SK-N-SH treated with all-trans-retinoic acid at 6 μM for 48 hours (cell line): ENCODE measurements around the gene SUFU.

Experiments used
- ATAC-seq: fragments of 200-7000 bp; cut with Tn5 transposase; 3 replicates; pipeline ENCODE4 v1.9.1; 2020; ENCODE audit warnings: mild to moderate bottlenecking, moderate library complexity
- ARNTL ChIP-seq: fragments of 450-650 bp; formaldehyde crosslinking; IDR thresholded peaks from 2 replicates; pipeline ENCODE4 v1.5.0; 2020; ENCODE audit warnings: low read depth, mild to moderate bottlenecking, moderate library complexity, borderline replicate concordance
- BACH2 ChIP-seq: fragments of 250-450 bp; sonication (Bioruptor Pico); IDR thresholded peaks from 2 replicates; pipeline ENCODE4 v1.9.0; 2021; ENCODE audit warnings: mild to moderate bottlenecking, borderline replicate concordance
- CSDC2 ChIP-seq: fragments of 250-450 bp; sonication (Bioruptor Pico); IDR thresholded peaks from 2 replicates; pipeline ENCODE4 v1.5.0; 2020; ENCODE audit warnings: mild to moderate bottlenecking, moderate library complexity
- CSRNP3 ChIP-seq: fragments of 250-450 bp; sonication (Bioruptor Pico); IDR thresholded peaks from 2 replicates; pipeline ENCODE4 v1.5.1; 2021; ENCODE audit warnings: mild to moderate bottlenecking, moderate library complexity
- GLIS3 ChIP-seq: fragments of 250-450 bp; sonication (Bioruptor Pico); IDR thresholded peaks from 2 replicates; pipeline ENCODE4 v1.5.0; 2020; ENCODE audit warnings: mild to moderate bottlenecking, moderate library complexity
- PATZ1 ChIP-seq: fragments of 250-450 bp; sonication (Bioruptor Pico); IDR thresholded peaks from 2 replicates; pipeline ENCODE4 v1.8.0; 2020; ENCODE audit warnings: mild to moderate bottlenecking, moderate library complexity, borderline replicate concordance
- POU6F1 ChIP-seq: fragments of 250-450 bp; sonication (Bioruptor Pico); IDR thresholded peaks from 2 replicates; pipeline ENCODE4 v1.8.0; 2021; ENCODE audit warnings: low read depth, mild to moderate bottlenecking, moderate library complexity, borderline replicate concordance
- RARB ChIP-seq: fragments of 250-450 bp; sonication (Bioruptor Pico); IDR thresholded peaks from 2 replicates; pipeline ENCODE4 v1.8.0; 2021; ENCODE audit warnings: mild to moderate bottlenecking, moderate library complexity
- TCF4 ChIP-seq: fragments of 250-450 bp; sonication (Bioruptor Pico); IDR thresholded peaks from 2 replicates; pipeline ENCODE4 v1.8.0; 2021; ENCODE audit warnings: mild to moderate bottlenecking, moderate library complexity, borderline replicate concordance
- TOX ChIP-seq: fragments of 250-450 bp; sonication (Bioruptor Pico); IDR thresholded peaks from 2 replicates; pipeline ENCODE4 v1.8.0; 2021; ENCODE audit warnings: mild to moderate bottlenecking, moderate library complexity, borderline replicate concordance
- ZC3H10 ChIP-seq: fragments of 250-450 bp; sonication (Bioruptor Pico); IDR thresholded peaks from 2 replicates; pipeline ENCODE4 v1.5.1; 2021; ENCODE audit warnings: mild to moderate bottlenecking, moderate library complexity
- ZFP30 ChIP-seq: fragments of 450-650 bp; formaldehyde crosslinking; IDR thresholded peaks from 2 replicates; pipeline ENCODE4 v1.5.0; 2022; ENCODE audit warnings: mild to moderate bottlenecking, moderate library complexity
- ZNF565 ChIP-seq: fragments of 450-650 bp; formaldehyde crosslinking; conservative IDR thresholded peaks from 2 replicates; pipeline ENCODE4 v1.5.0; 2020; ENCODE audit warnings: low read depth, mild to moderate bottlenecking, moderate library complexity
- ZNF70 ChIP-seq: fragments of 450-650 bp; formaldehyde crosslinking; IDR thresholded peaks from 2 replicates; pipeline ENCODE4 v1.5.0; 2020; ENCODE audit warnings: mild to moderate bottlenecking, moderate library complexity

SUFU gene

GRCh38 chr10:102644646-102645387 lies 141.0 kb downstream of the SUFU start (continued):
- TF ChIP-seq POU6F1 (CRISPR knock-in tag) (no peak), GLIS3 (no peak), PATZ1 (CRISPR knock-in tag) (no peak), CSRNP3 (no peak), BACH2 (CRISPR knock-in tag) (no peak), ZNF565 (CRISPR knock-in tag) (no peak)

- peak; percentile 3 for ATAC-seq
- TF ChIP-seq CSDC2 (CRISPR knock-in tag) (no peak), RARB (CRISPR knock-in tag) (no peak), PATZ1 (CRISPR knock-in tag) (no peak), ZFP30 (CRISPR knock-in tag) (no peak), ZC3H10 (CRISPR knock-in tag) (no peak), TCF4 (no peak), ZNF565 (CRISPR knock-in tag) (no peak)
Observed at GRCh38 chr10:102645388-102645740, 141.6 kb downstream of the SUFU start.

- TF ChIP-seq TOX = no peak
- no peak for TF ChIP-seq ARNTL (CRISPR knock-in tag)
- no peak for TF ChIP-seq CSRNP3
- TF ChIP-seq ZC3H10 (CRISPR knock-in tag) = no peak
- TF ChIP-seq ZNF70 (CRISPR knock-in tag) = no peak
- TF ChIP-seq GLIS3 = no peak
- TF ChIP-seq PATZ1 (CRISPR knock-in tag) = peak; percentile 90; the same call in 1 of the 2 replicates
- ATAC-seq = peak; percentile 41
Observed at GRCh38 chr10:102645741-102646609, 142.2 kb downstream of the SUFU start.
